ENCODE results near the gene NFKBIZ.
"Not testable (repeated sequence)": the region's sequence is repeated elsewhere in the genome, so short reads cannot be mapped to it uniquely, and the experiment has no call there.

The NFKBIZ gene

DNA sequence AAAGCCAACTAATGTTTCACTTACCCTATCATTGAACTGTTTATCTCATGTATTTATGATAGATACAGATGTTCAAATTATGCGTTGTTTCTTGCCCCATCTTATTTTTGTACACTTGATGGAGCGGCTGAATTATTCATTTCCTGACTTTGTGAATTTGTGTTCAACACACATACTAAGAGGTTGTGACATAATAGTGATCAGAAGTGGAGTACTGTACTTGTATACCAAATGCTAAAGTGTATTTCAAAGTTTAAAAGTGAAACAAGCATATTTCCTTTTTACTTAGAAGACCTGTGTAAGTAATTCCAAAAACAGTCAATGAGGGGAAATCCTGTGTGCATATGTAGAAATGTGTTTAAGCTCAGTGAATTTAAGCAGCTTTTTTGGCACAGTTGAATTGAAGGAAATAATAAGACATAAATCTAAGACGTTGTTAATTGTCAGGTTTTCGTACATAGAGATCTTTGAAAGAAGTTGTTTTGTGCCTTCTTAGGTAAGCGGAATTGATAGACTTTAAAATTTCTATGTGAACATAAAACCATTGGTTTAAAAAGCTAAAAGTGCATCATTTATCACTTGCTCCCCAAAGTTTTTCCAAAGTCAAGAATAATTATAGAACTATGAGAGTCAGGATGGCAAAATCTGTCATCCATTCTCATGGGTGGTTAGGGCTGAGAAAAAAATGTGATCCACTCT lies 1.9 kb downstream of the NFKBIZ start:
- no peak for DNase-seq (ENCODE audit: low read depth in 3 of 3)

DNA sequence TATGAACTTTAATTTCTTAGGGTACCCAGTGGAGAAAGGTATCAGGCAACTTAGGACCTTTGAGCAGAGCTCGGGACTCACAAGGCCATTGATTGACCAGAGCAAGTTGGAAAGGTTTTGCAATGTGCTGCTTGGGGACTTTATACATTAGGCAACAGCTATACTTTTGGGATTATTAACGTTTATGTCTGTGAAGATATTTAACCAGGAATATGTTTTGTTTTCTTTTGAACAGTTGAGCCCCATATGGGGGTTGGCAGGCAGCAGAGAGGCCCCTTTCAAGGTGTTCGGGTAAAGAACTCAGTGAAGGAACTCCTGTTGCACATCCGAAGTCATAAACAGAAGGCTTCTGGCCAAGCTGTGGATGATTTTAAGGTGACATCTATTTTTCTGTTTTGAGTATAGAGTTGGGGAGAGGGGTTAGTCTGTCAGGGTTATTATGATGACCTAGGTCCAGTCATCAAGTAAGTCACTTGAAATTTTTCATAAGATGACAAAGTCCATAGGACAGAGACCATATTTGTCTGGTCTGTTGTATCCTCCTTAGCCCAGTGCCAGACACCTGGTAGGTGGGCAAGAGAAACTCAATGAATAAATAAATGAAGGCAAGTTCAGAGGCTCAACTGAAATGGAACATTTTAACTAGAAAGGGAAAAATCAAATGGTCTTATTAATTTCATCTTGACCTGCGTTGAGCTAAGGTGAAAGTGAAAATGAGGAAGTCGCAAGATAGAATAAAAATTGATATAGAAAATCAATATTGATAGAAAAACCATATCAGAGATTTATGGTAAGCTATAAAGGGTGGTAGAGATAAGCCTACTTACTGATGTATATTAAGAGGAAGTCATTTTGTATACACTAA lies 2.8 kb downstream of the NFKBIZ start:
- DNase-seq (ENCODE audit: low read depth in 3 of 3): no peak

DNA sequence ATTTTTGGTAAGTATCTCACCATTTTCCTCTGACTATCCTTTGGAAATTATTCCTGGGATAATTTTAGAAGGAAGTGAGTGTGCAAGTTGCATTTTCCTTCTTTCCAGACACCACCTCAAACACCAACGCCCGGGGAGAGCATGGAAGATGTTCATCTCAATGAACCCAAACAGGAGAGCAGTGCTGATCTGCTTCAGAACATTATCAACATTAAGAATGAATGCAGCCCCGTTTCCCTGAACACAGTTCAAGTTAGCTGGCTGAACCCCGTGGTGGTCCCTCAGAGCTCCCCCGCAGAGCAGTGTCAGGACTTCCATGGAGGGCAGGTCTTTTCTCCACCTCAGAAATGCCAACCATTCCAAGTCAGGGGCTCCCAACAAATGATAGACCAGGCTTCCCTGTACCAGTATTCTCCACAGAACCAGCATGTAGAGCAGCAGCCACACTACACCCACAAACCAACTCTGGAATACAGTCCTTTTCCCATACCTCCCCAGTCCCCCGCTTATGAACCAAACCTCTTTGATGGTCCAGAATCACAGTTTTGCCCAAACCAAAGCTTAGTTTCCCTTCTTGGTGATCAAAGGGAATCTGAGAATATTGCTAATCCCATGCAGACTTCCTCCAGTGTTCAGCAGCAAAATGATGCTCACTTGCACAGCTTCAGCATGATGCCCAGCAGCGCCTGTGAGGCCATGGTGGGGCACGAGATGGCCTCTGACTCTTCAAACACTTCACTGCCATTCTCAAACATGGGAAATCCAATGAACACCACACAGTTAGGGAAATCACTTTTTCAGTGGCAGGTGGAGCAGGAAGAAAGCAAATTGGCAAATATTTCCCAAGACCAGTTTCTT lies 3.9 kb downstream of the NFKBIZ start:
- DNase-seq (ENCODE audit: low read depth in 3 of 3): no peak

DNA sequence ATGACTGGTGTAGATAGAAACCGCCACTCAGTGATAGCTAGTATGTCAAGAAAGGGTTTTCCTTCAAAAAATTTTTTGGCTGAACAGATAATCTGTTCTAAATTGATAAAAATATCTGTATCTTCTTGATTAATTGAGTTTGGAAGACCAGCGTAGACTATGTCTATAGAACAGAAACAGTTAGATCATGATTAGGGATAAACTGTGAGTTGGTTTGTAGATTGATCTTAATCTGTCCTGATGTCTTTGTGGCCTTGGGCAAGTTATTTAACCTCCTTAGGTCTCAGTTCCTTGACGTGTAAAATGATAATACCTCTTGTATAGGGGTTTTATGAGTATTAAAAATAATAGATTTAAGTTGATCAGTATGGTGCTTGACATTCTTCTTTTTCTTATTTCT lies 4.7 kb downstream of the NFKBIZ start:
- DNase-seq (ENCODE audit: low read depth in 3 of 3): no peak

DNA sequence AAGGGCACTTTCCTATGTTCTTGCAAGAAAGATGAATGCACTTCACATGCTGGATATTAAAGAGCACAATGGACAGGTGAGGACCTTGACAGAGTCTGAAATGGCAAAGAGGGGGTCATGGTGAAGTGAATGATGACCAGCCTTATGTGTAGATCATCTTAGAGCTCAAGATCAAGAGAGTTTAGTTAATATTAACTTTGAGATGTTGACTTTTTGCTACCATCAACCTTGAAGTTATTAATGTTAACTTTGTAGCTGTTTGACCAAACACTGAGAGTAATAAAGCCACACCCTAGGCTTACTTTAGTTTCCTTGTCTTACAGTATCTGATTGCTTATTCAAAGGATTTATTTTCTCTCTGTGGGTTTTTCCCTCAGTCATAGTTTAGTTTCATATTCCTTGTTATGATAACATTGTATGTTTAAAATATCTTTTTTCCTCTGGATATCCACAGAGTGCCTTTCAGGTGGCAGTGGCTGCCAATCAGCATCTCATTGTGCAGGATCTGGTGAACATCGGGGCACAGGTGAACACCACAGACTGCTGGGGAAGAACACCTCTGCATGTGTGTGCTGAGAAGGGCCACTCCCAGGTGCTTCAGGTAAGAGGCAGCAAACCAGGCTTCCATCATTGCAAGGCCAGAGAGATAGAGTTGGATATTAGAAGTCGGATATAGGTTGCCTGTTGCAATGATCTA lies 5.4 kb downstream of the NFKBIZ start:
- no peak for DNase-seq (ENCODE audit: low read depth in 3 of 3)

DNA sequence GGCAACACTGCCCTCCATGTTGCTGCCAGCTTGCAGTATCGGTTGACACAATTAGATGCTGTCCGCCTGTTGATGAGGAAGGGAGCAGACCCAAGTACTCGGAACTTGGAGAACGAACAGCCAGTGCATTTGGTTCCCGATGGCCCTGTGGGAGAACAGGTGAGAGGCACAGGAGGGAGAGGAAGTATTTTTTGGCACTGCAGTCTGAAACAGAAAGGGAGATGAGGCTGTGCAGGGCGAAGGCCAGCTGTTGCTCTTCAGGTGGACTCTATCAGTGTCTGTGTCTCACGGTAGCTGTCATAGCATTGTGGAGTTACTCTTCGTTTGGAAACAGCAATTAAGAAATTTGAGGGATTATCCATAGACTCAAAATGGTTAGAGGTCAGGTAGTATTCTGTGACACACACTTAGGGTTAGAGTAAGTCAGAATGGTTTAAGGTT lies 8.0 kb downstream of the NFKBIZ start:
- DNase-seq (ENCODE audit: low read depth in 3 of 3): no peak

DNA sequence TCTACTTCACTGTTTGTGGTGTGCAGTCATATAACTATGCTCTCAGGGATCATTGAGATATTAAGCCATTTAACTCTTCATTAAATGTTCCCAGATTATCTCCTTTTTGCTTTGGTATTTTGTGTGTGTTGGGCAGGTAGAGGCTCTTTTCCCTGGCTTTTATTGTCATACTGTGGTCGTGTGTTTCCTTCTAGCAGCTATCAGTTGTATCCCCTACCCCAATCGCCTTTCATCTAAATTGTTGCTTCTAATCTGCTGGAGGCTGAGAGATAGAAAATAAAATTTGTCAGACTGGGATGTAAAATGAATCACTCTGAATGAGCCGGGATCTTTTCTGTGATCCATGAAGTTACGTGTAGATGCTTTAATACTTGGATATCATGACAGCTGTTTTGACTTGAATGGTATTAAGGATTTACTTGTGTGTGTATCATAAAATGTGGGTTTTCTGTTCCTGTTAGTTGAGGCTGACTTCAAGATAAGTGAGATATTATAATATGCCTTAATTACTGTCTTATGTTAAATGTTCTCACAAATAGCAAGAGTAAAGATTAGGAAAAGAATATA lies 9.2 kb downstream of the NFKBIZ start:
- DNase-seq (ENCODE audit: low read depth in 3 of 3): no peak

DNA sequence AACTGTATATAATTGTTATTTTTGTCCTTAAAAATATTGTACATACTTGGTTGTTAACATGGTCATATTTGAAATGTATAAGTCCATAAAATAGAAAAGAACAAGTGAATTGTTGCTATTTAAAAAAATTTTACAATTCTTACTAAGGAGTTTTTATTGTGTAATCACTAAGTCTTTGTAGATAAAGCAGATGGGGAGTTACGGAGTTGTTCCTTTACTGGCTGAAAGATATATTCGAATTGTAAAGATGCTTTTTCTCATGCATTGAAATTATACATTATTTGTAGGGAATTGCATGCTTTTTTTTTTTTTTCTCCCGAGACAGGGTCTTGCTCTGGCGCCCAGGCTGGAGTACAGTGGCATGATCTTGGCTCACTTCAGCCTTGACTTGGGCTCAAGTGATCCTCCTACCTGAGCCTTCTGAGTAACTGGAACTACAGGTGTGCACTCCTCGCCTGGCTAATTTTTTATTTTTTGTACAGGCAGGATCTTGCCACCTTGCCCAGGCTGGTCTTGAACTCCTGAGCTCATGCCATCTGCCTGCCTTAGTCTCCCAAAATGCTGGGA lies 10.7 kb downstream of the NFKBIZ start:
- DNase-seq (ENCODE audit: low read depth in 3 of 3): no peak

DNA sequence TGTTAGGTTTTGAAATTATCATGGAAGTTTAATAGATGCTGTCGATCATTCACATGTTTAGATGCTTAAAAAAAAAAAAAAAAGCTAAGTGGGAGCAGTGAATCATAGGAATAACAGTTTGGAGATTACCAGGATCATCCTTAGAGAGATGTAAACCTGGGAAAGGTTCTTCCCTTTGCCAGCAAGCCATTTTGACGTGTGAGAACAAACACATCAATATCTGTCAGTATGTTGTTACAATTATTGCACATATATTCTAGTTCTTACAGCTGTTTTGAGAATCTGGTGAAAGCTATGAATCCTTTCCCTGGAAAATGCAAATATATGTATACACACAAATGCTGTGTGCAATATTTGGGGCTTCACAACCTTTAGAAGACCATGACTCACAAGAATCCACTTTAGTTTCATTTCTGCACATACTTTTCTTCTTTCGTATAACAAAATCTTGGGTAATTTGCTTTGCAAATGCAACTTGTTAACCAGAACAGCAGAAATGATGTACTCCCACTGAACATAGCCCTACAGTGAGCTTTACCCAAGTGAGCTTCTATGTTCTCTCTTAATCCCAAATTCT lies 12.0 kb downstream of the NFKBIZ start:
- no peak for DNase-seq (ENCODE audit: low read depth in 3 of 3)

DNA sequence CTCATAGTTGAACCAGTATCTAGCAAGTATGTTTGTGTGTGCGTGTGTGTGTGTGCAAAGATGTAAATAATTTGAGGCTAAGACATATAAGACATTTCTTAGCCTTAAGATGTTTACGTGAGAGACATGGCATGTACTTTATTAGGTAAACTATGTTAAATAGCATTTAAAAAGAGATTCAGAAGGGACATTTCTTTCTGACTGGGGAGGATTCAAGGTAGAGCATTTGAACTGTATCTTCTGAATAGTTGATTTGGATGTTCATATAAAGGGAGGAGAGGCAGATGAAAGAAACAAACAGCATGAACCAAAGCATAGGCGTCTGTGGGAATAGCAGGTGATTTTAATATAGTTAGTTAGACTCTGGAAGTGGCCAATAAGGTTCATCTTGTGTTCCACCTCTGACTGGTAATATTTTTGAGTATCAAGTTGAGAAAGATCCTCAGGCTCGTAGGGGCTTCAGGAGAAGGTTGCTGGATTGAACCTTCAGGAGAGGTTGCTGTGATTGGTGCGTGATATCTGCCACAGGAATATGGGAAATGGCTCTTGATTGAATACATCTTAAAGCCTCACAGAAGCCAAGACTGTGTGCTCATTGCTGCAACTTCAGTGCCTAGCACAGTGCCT lies 12.6 kb downstream of the NFKBIZ start:
- no peak for DNase-seq (ENCODE audit: low read depth in 3 of 3)

DNA sequence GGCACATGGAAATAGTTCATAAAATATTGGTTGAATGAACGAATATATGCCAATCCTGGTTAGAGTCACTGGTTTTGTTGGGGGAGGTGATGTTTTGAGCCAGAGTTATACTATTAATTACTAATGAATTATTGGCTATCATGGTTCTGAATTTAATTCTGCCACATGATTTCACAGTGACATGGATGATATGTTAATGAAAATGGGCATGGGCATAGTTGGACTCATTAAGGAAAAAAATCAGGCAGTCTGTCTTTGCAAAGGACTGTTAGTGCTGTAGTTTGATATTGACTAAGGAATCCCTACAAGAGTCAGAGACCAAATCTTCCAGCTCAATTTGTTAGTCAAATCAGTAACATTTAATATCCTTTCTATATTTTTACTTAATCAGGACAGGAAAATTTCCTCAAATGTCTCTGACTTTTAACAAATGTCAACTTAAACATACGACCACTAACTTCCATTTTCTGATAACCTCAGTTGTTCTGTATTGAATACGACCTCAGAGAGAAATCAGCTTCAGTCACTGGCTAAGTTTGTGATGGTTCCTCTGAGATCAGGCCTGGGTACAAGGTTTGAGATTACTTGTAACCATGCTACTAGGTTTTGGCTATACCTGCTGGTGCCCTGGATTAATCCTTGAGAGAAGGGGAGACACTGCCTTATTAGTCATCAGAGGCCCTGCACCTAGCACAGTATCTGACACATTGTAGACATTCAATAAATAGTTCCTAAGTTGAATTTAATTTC lies 13.3 kb downstream of the NFKBIZ start:
- DNase-seq (ENCODE audit: low read depth in 3 of 3): no peak

DNA sequence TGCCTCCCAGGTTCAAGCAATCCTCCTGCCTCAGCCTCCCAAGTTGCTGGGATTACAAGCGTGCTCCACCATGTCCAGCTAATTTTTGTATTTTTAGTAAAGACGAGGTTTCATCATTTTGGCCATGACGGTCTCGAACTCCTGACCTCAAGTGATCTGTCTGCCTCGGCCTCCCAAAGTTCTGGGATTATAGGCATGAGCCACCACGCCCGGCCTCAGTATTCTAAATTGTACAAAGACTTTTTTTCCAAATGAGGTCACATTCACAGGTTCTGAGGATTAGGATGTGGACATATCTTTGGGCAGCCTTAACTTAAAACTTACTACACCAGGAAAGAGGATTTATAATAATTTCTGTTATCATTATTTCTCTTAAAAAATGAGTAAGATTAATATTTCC lies 15.6 kb downstream of the NFKBIZ start:
- not testable (repeated sequence) for DNase-seq (ENCODE audit: low read depth in 3 of 3)

DNA sequence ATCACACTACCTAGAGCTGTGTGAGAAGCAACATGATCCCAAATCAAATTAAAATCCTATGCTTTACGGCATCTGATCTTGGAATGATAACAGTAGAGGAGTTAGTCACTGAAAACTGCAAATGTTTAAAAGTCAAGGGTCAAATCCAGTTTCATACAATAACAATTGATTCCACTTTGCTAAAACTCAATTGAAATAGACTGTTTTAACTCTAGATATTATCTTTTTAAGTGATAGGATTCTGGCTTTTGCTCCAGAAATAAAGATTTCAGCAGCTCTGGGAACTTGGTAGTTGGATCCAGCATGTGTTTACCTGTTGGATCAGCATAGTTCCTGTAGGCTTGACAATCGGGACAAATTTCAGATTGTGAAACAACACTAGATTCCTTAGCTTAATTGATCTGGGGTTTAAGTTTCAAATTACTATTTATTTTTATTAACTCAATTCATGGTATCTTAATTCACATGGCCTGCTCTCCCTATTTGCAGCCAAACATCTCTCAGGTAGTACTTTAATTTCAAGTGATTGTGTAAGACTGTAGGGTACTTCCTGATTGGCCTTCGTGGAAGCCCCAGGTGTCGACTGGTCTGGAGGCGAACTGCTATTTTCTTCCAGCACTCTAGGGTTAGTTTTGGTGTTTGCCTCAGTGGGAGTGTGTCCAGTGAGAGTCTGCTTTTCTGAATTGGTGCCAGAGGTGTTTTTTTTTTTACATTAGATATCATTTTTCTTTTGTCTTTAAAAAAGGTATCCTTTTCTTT lies 16.6 kb downstream of the NFKBIZ start:
- no peak for DNase-seq (ENCODE audit: low read depth in 3 of 3)

DNA sequence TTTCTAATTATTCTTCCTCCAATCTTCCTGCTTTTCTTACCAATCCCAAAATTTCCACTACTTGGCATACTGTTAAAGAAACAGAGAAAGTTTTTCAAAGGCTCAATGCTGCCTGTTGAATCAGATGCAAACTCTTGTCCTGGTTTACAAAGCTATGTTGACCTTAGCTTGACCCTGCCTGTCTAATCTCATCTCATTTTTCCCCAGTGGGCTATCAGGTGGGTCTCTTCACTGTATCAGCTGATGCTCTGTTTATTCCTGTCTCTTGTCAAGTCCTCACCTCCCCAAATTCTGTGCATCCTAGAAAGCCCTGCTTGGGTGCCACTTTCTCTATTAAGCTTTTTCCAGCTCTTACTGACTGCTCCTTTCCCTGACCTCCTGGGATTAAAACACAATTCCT lies 18.2 kb downstream of the NFKBIZ start:
- DNase-seq (ENCODE audit: low read depth in 3 of 3): no peak

DNA sequence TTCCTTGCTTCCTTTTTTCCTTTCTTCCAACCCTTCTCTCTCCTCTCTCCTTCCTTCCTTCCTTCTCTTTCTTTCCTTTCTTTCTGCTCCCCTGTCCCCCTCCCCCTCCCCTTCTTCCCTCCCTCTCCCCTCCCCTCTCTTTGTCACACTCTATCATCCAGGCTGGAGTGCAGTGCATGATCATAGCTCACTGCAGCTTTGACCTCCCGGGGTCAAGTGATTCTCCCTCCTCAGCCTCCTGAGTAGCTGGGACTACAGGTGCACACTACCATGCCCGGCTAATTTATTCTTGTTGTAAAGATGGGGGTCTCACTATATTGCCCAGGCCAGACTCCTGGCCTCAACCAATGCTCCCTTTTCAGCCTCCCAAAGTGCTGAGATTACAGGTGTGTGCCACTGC lies 18.7 kb downstream of the NFKBIZ start:
- DNase-seq (ENCODE audit: low read depth in 3 of 3): no peak

DNA sequence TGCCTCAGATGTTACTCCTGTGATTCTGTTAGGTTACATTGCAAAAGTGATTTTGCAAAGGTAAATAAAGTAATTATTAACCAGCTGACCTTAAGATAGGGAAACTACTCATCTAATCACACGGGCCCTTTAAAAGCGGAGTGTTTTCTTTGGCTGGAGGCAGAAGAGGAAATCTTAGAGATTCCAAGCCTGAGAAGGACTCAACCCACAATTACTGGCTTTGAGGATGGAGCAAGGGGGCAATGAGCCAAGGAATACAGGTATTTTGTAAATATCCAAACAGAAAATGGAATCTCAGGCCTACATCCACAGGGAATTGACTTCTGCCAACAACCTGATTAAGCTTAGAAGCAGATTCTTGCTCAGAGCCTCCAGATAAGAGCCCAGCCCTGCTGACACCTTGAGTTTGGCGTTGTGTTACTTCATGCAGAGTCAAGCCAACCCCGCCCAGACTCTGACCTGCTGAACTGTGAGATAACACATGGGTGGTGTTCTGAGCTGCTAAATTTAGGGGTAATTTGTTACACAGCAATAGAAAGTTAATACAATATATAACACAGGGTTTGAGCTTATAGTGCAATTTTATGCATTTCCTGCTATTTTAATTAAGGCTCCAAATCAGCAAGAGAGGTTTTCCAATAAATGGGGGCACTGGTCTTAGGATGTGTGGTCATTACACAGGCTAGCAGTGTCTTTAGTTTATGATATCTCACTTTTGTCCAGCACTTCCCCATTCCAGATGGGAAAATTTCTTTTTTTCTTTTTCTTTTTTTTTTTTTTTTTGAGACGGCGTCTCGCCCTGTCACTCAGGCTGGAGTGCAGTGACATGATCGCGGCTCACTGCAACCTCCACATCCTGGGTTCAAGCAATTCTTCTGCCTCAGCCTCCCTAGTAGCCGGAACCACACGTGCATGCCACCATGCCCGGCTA lies 19.5 kb downstream of the NFKBIZ start:
- no peak for DNase-seq (ENCODE audit: low read depth in 3 of 3)

DNA sequence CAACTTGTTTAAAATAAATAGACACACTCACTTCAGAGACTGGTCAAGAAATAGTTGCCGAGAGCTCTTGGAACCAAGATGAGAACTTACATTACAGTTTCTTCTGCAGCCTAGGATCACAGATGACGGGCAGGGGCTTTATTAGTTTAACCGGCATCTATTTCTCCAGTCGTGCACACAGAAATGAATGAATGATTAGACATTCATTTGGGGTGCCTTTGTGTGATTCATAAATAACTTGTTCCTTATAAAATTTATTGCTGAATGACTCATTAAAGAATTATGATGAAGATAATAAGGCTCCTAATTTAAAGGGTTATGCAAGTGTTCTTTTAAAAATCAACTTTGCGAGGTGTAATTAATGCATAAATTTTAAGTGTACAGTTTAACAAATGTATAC lies 20.8 kb downstream of the NFKBIZ start:
- DNase-seq (ENCODE audit: low read depth in 3 of 3): no peak

DNA sequence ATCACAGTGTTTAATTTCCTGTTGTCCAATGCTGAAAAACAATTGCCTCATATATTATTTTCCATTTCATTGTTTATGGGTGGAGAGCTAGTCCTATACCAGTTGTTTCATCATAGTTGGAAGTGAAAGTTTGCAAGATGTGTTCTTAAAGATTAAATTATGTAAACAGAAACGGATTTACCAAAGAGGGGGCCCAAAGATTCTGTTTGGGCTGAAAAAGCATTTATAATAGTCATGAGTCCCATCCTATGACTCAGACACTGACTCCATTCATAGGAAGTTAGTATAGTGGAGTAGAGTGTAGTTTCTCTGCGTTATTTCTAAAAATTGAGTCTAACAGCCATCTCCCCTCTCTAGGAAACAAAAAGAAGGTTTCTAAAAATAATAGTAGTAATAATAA lies 24.3 kb downstream of the NFKBIZ start:
- DNase-seq (ENCODE audit: low read depth in 3 of 3): no peak
